HEK293T (cell line): ENCODE results near the gene SNRNP35.

Experiments used
- ARNT ChIP-seq: fragments of 450-650 bp; IDR thresholded peaks from 2 replicates; pipeline ENCODE4 v1.6.1; 2017; ENCODE audit warnings: mild to moderate bottlenecking
- BHLHE40 ChIP-seq: fragments of 450-650 bp; IDR thresholded peaks from 2 replicates; pipeline ENCODE4 v1.6.1; 2016; ENCODE audit warnings: mild to moderate bottlenecking, moderate library complexity, borderline replicate concordance
- CTBP1 ChIP-seq: fragments of 450-650 bp; IDR thresholded peaks from 2 replicates; pipeline ENCODE4 v1.6.1; 2016; ENCODE audit warnings: borderline replicate concordance
- ELF4 ChIP-seq: fragments of 450-650 bp; IDR thresholded peaks from 2 replicates; pipeline ENCODE4 v1.6.1; 2017; ENCODE audit warnings: antibody characterized with exemption
- FOXA1 ChIP-seq: fragments of 450-650 bp; IDR thresholded peaks from 2 replicates; pipeline ENCODE4 v1.6.1; 2016; ENCODE audit warnings: mild to moderate bottlenecking
- FOXM1 ChIP-seq: fragments of 450-650 bp; IDR thresholded peaks from 2 replicates; pipeline ENCODE4 v1.6.1; 2017; ENCODE audit warnings: mild to moderate bottlenecking, borderline replicate concordance
- L3MBTL2 ChIP-seq: fragments of 450-650 bp; conservative IDR thresholded peaks from 2 replicates; pipeline ENCODE4 v1.6.1; 2016; ENCODE audit warnings: mild to moderate bottlenecking
- LEF1 ChIP-seq: fragments of 450-650 bp; IDR thresholded peaks from 2 replicates; pipeline ENCODE4 v1.6.1; 2017; ENCODE audit warnings: mild to moderate bottlenecking, borderline replicate concordance
- PKNOX1 ChIP-seq: fragments of 450-650 bp; IDR thresholded peaks from 2 replicates; pipeline ENCODE4 v1.6.1; 2016
- SP1 ChIP-seq: fragments of 450-650 bp; IDR thresholded peaks from 2 replicates; pipeline ENCODE4 v1.6.1; 2017
- TARDBP ChIP-seq: fragments of 450-650 bp; IDR thresholded peaks from 2 replicates; pipeline ENCODE4 v1.6.1; 2016

GRCh38 chr12:123472438-123472849 lies 14.5 kb downstream of the SNRNP35 start:
- TF ChIP-seq BHLHE40 (no peak), LEF1 (no peak), SP1 (no peak), PKNOX1 (no peak), ELF4 (no peak), TARDBP (no peak), FOXM1 (no peak), CTBP1 (no peak), ARNT (no peak), L3MBTL2 (no peak), FOXA1 (no peak)
